Aorta (tissue), 5 donors: Measurements from ENCODE around the gene MORC4. TPM values are rescaled to one million over a fixed set of nuclear protein-coding genes. Genes with fewer than 3 reads are reported as not detected.

ENCODE experiments used
- ATAC-seq: fragments of 200-7000 bp; cut with Tn5 transposase; one replicate; pipeline ENCODE4 v1.9.1; 2022; ENCODE audit warnings: moderate library complexity; ENCODE audit not compliant: low FRiP score
- DNase-seq, 2 donors: peaks; one replicate each; pipeline ENCODE4 v3.0.0-alpha.2; 2020
- H3K27ac ChIP-seq, 2 donors: one replicate each; pipeline ENCODE4 v1.5.1; 2013; ENCODE audit warnings: low read length in 2 of 2, mild to moderate bottlenecking in 2 of 2, moderate library complexity in 2 of 2, control low read depth in 1 of 2, inconsistent platforms in 1 of 2, low read depth in 1 of 2
- H3K27me3 ChIP-seq, 2 donors: one replicate each; pipeline ENCODE4 v1.6.1; 2013; ENCODE audit warnings: control low read depth in 1 of 2, low read length in 1 of 2, mild to moderate bottlenecking in 1 of 2, moderate library complexity in 1 of 2; ENCODE audit not compliant: insufficient read depth in 2 of 2, control insufficient read depth in 1 of 2
- H3K36me3 ChIP-seq, 2 donors: one replicate each; pipeline ENCODE4 v1.6.1; 2013; ENCODE audit warnings: control low read depth in 1 of 2, low read length in 1 of 2, mild to moderate bottlenecking in 1 of 2; ENCODE audit not compliant: insufficient read depth in 2 of 2, control insufficient read depth in 1 of 2
- H3K4me1 ChIP-seq, 2 donors: one replicate each; pipeline ENCODE4 v1.6.1; 2013; ENCODE audit warnings: low read length in 2 of 2, control low read depth in 1 of 2, mild to moderate bottlenecking in 1 of 2, moderate library complexity in 1 of 2; ENCODE audit not compliant: insufficient read depth in 2 of 2, control insufficient read depth in 1 of 2
- H3K4me3 ChIP-seq, 2 donors: one replicate each; pipeline ENCODE4 v1.5.1; 2013; ENCODE audit warnings: low read length in 2 of 2, control low read depth in 1 of 2, mild to moderate bottlenecking in 1 of 2
- H3K9me3 ChIP-seq: one replicate; pipeline ENCODE4 v1.6.1; 2013; ENCODE audit warnings: mild to moderate bottlenecking, low read length; ENCODE audit not compliant: control insufficient read depth
- WGBS, 2 donors: extraction: QIAGEN DNeasy Blood & Tissue Kit; methylation state at CpG; one replicate each; pipeline ENCODE4 v1.1.7; 2013; 5-methylcytosine and 5-hydroxymethylcytosine counted together
- intact Hi-C, 2 donors: fragments of 100-400 bp; cut with DNase I; formaldehyde crosslinking; loops; one replicate each; pipeline versions ENCODE4 v1.14.2 to v1.15.0; 2022
- polyA plus RNA-seq, 2 donors: library from polyadenylated mRNA; stranded (reverse); fragments of 200-250 nt; gene quantifications; one replicate each; pipeline ENCODE4 v1.2.3, GENCODE V29; 2013
- total RNA-seq, 2 donors: library from RNA; stranded (reverse); fragmentation: NEBNext Ultra II Directional; extraction: Animal tissue kit (Norgen Biotek cat#: 25700); gene quantifications; one replicate each; pipeline ENCODE4 v1.2.1, GENCODE V29; 2021
- donor health status: healthy with polysubstance abuse.
- donor health status: Bipolar disorder and iron deficiency.
- donor health status: DM: no; HTN: no; CAD: no.
- donor health status: DM: no; HTN: no; CAD: no.
- donor health status: DM: yes; HTN: yes; CAD: no.

MORC4 gene
- total and polyA plus RNA-seq, 4 donors: 8.0 to 17.0 (median 13.2) TPM

GRCh38 chrX:106898462-106898861 lies 101.5 kb downstream of the MORC4 start:
- Histone ChIP-seq H3K27me3 (no peaks in the 10 kb centered on the region), H3K9me3 (no peaks in the 10 kb centered on the region), H3K36me3 (no peaks in the 10 kb centered on the region), H3K4me3 (no peak overlapping the region), H3K27ac (no peak overlapping the region), H3K4me1 (no peaks in the 10 kb centered on the region)
- ATAC-seq (no peak), DNase-seq (no peak)
- WGBS, 2 donors: 44 to 58% methylated on average over 1 of the region's 1 CpG
- intact Hi-C loops: loop anchor here (5.0 to 10.0 kb wide), 2 partner anchors 44 to 1166 kb away; no protein-coding TSS in a partner anchor

- 70 to 81% methylated on average over 6 of the region's 6 CpGs for WGBS, 2 donors
These were observed 102.8 kb downstream of the MORC4 start for GRCh38 chrX:106897259-106897658.

GRCh38 chrX:106894978-106895452 lies 105.0 kb downstream of the MORC4 start:
- 34 to 39% methylated on average over 3 of the region's 3 CpGs for WGBS, 2 donors

More at GRCh38 chrX:106897259-106897658, 102.8 kb downstream of the MORC4 start:
- no peak overlapping the region for H3K4me3 ChIP-seq
- H3K4me1 ChIP-seq: no peaks in the 10 kb centered on the region
- no peak overlapping the region for H3K27ac ChIP-seq
- no peaks in the 10 kb centered on the region for H3K9me3 ChIP-seq
- no peak for ATAC-seq
- intact Hi-C loops: loop anchor here (5.0 to 10.0 kb wide), 2 partner anchors 45 to 1168 kb away; no protein-coding TSS in a partner anchor
- no peaks in the 10 kb centered on the region for H3K27me3 ChIP-seq
- DNase-seq: no peak
- H3K36me3 ChIP-seq: no peaks in the 10 kb centered on the region

GRCh38 chrX:106894392-106894909 lies 105.6 kb downstream of the MORC4 start:
- no peaks in the 10 kb centered on the region for H3K4me1 ChIP-seq

More at GRCh38 chrX:106894978-106895452, 105.0 kb downstream of the MORC4 start:
- ATAC-seq: no peak
- Histone ChIP-seq H3K36me3 (no peaks in the 10 kb centered on the region), H3K9me3 (no peaks in the 10 kb centered on the region), H3K27me3 (no peaks in the 10 kb centered on the region), H3K4me1 (no peaks in the 10 kb centered on the region), H3K4me3 (no peak overlapping the region), H3K27ac (no peak overlapping the region)
- no peak for DNase-seq
- intact Hi-C loops: loop anchor here (5.0 to 10.0 kb wide), 3 partner anchors 47 to 1170 kb away; no protein-coding TSS in a partner anchor

GRCh38 chrX:106891762-106892460 lies 108.1 kb downstream of the MORC4 start:
- Histone ChIP-seq H3K4me3 (no peak overlapping the region), H3K9me3 (no peaks in the 10 kb centered on the region), H3K27me3 (no peaks in the 10 kb centered on the region), H3K36me3 (no peaks in the 10 kb centered on the region), H3K4me1 (no peaks in the 10 kb centered on the region), H3K27ac (no peak overlapping the region)
- no peak for ATAC-seq
- no peak for DNase-seq
- WGBS, 2 donors: 53 to 60% methylated on average over 7 of the region's 7 CpGs
- intact Hi-C loops: loop anchor here (5.0 to 10.0 kb wide), 2 partner anchors 60 to 1173 kb away; no protein-coding TSS in a partner anchor

More at GRCh38 chrX:106894392-106894909, 105.6 kb downstream of the MORC4 start:
- ATAC-seq (peak; percentile 78), DNase-seq (peak in 1 of 2 donors; percentile 58)
- Histone ChIP-seq H3K36me3 (no peaks in the 10 kb centered on the region), H3K27me3 (no peaks in the 10 kb centered on the region), H3K4me3 (no peak overlapping the region), H3K27ac (no peak overlapping the region), H3K9me3 (no peaks in the 10 kb centered on the region)
- intact Hi-C loops: loop anchor here (5.0 to 10.0 kb wide), 2 partner anchors 58 to 1170 kb away; no protein-coding TSS in a partner anchor
- 12 to 17% methylated on average over 6 of the region's 6 CpGs for WGBS, 2 donors

Other genes with a start within 250 kb of the MORC4 start
- 10 to 100 TPM; 12.8 to 20.7 TPM for gene TBC1D8B, start 197.5 kb downstream of the MORC4 start, total RNA-seq
- 1 to 10 TPM; 4.0 to 4.5 TPM for gene TBC1D8B, start 197.5 kb downstream of the MORC4 start, polyA plus RNA-seq
- not detected for gene RIPPLY1, start 96.9 kb downstream of the MORC4 start, total RNA-seq
- not detected for gene RIPPLY1, start 96.9 kb downstream of the MORC4 start, polyA plus RNA-seq
- not detected for gene CLDN2, start 79.8 kb downstream of the MORC4 start, total RNA-seq
- gene CLDN2, start 79.8 kb downstream of the MORC4 start, polyA plus RNA-seq: not detected
- 10 to 100 TPM; 14.0 to 25.2 TPM for gene RBM41, start 118.6 kb upstream of the MORC4 start, total RNA-seq
- gene RBM41, start 118.6 kb upstream of the MORC4 start, polyA plus RNA-seq: 1 to 10 TPM; 4.9 to 5.6 TPM
- gene NUP62CL, start 206.2 kb upstream of the MORC4 start, total RNA-seq: under 1 TPM; 0.39 to 0.96 TPM
- gene NUP62CL, start 206.2 kb upstream of the MORC4 start, polyA plus RNA-seq: not detected
- gene DNAAF6, start 206.4 kb upstream of the MORC4 start, total RNA-seq: not detected
- gene DNAAF6, start 206.4 kb upstream of the MORC4 start, polyA plus RNA-seq: not detected